Suprapubic skin (tissue), 4 donors: ENCODE data around the gene RPS16. TPM values are rescaled to one million over a fixed set of nuclear protein-coding genes. Genes with fewer than 3 reads are reported as not detected.

Experiments used
- DNase-seq, 2 donors: peaks; one replicate each; pipeline ENCODE4 v3.0.0-alpha.2; 2019; ENCODE audit warnings: low spot score in 2 of 2
- H3K27ac ChIP-seq: fragments of 200-600 bp; sonication (generic); one replicate; pipeline ENCODE4 v1.5.1; 2019
- H3K27me3 ChIP-seq: fragments of 200-600 bp; sonication (generic); one replicate; pipeline ENCODE4 v1.5.1; 2019
- H3K36me3 ChIP-seq: fragments of 200-600 bp; sonication (generic); one replicate; pipeline ENCODE4 v1.5.1; 2019
- H3K4me1 ChIP-seq: fragments of 200-600 bp; sonication (generic); one replicate; pipeline ENCODE4 v1.5.1; 2019
- H3K4me3 ChIP-seq: fragments of 200-600 bp; sonication (generic); one replicate; pipeline ENCODE4 v1.5.1; 2019; ENCODE audit warnings: mild to moderate bottlenecking
- H3K9me3 ChIP-seq: fragments of 200-600 bp; sonication (generic); one replicate; pipeline ENCODE4 v1.5.1; 2019
- CTCF ChIP-seq, 2 donors: fragments of 200-600 bp in 1 of 2; fragments of 450-650 bp in 1 of 2; sonication (generic) in 1 of 2; IDR thresholded peaks; one replicate each; pipeline ENCODE4 v1.5.1; 2016 to 2019; ENCODE audit warnings: antibody characterized with exemption in 2 of 2, mild to moderate bottlenecking in 1 of 2, moderate library complexity in 1 of 2
- EP300 ChIP-seq: sonication (generic); formaldehyde crosslinking; IDR thresholded peaks from one replicate; pipeline ENCODE4 v1.6.1; 2017; ENCODE audit warnings: antibody characterized with exemption
- POLR2A ChIP-seq, 2 donors: fragments of 450-650 bp; IDR thresholded peaks; one replicate each; pipeline ENCODE4 v1.6.1; 2017; ENCODE audit warnings: antibody characterized with exemption in 2 of 2, mild to moderate bottlenecking in 2 of 2, moderate library complexity in 2 of 2
- POLR2AphosphoS5 ChIP-seq, 3 donors: sonication (generic); formaldehyde crosslinking; IDR thresholded peaks; one replicate each; pipeline ENCODE4 v1.6.1; 2017; ENCODE audit warnings: antibody characterized with exemption in 3 of 3
- WGBS: methylation state at CpG from one replicate; pipeline ENCODE4 v1.1.5; 2018; 5-methylcytosine and 5-hydroxymethylcytosine counted together
- total RNA-seq, 4 donors: library from RNA; depleted of rRNA; stranded (reverse); fragments of >200 nt; gene quantifications; one replicate each; pipeline ENCODE4 v1.1.0, GENCODE V29; 2016

Gene RPS16
- total RNA-seq, 4 donors from 2014 or later: 1,096 to 2,035 (median 1,787) TPM

- Histone ChIP-seq H3K36me3 (peaks cover 45% of the 10 kb centered on the region), H3K9me3 (no peaks in the 10 kb centered on the region), H3K4me1 (peaks cover 9% of the 10 kb centered on the region), H3K4me3 (no peak overlapping the region), H3K27me3 (no peaks in the 10 kb centered on the region), H3K27ac (no peak overlapping the region)
- 90% methylated on average over 8 of the region's 16 CpGs for WGBS
- no peak for TF ChIP-seq CTCF (IDR thresholded peaks at IDR 0.05)
- no peak for TF ChIP-seq POLR2AphosphoS5 (IDR thresholded peaks at IDR 0.05)
- no peak for TF ChIP-seq EP300
- TF ChIP-seq POLR2A (IDR thresholded peaks at IDR 0.05): no peak
- no peak for DNase-seq
Observed at GRCh38 chr19:39424934-39425333, 10.8 kb downstream of the RPS16 start.

GRCh38 chr19:39423258-39424086, 12.3 kb downstream of the RPS16 start:
- H3K27ac ChIP-seq: no peak overlapping the region
- H3K27me3 ChIP-seq: no peaks in the 10 kb centered on the region
- no peak for DNase-seq
- no peak for TF ChIP-seq POLR2A (IDR thresholded peaks at IDR 0.05)
- H3K9me3 ChIP-seq: no peaks in the 10 kb centered on the region
- peaks cover 51% of the 10 kb centered on the region for H3K36me3 ChIP-seq
- no peak overlapping the region for H3K4me3 ChIP-seq
- 81% methylated on average over 34 of the region's 35 CpGs for WGBS
- H3K4me1 ChIP-seq: peaks cover 5% of the 10 kb centered on the region

- DNase-seq: no peak
- Histone ChIP-seq H3K4me3 (no peak overlapping the region), H3K27ac (no peak overlapping the region), H3K4me1 (no peaks in the 10 kb centered on the region), H3K27me3 (no peaks in the 10 kb centered on the region), H3K9me3 (no peaks in the 10 kb centered on the region), H3K36me3 (peaks cover 61% of the 10 kb centered on the region)
- 83% methylated on average over 3 of the region's 5 CpGs for WGBS
- no peak for TF ChIP-seq POLR2AphosphoS5 (IDR thresholded peaks at IDR 0.05)
- TF ChIP-seq CTCF (IDR thresholded peaks at IDR 0.05): no peak
Observed at GRCh38 chr19:39422020-39422419, 13.7 kb downstream of the RPS16 start.

- H3K9me3 ChIP-seq: no peaks in the 10 kb centered on the region
- 89% methylated on average over 8 of the region's 15 CpGs for WGBS
- no peak overlapping the region for H3K4me3 ChIP-seq
- no peak overlapping the region for H3K27ac ChIP-seq
- H3K4me1 ChIP-seq: no peaks in the 10 kb centered on the region
- H3K36me3 ChIP-seq: peaks cover 61% of the 10 kb centered on the region
- H3K27me3 ChIP-seq: no peaks in the 10 kb centered on the region
- DNase-seq: no peak
- no peak for TF ChIP-seq EP300
- TF ChIP-seq POLR2A (IDR thresholded peaks at IDR 0.05): no peak
- TF ChIP-seq CTCF (IDR thresholded peaks at IDR 0.05): no peak
- no peak for TF ChIP-seq POLR2AphosphoS5 (IDR thresholded peaks at IDR 0.05)
Observed at GRCh38 chr19:39420769-39421168, 15.0 kb downstream of the RPS16 start.

GRCh38 chr19:39419003-39419402, 16.7 kb downstream of the RPS16 start:
- TF ChIP-seq EP300 (no peak), POLR2AphosphoS5 (IDR thresholded peaks at IDR 0.05) (no peak), CTCF (IDR thresholded peaks at IDR 0.05) (no peak), POLR2A (IDR thresholded peaks at IDR 0.05) (no peak)
- 87% methylated on average over 9 of the region's 9 CpGs for WGBS
- no peak for DNase-seq
- Histone ChIP-seq H3K36me3 (peaks cover 51% of the 10 kb centered on the region), H3K4me1 (peaks cover 14% of the 10 kb centered on the region), H3K9me3 (no peaks in the 10 kb centered on the region), H3K27ac (no peak overlapping the region), H3K4me3 (no peak overlapping the region), H3K27me3 (no peaks in the 10 kb centered on the region)
